ENCODE results near the gene TSPYL4.

- TF ChIP-seq EZH2 (IDR thresholded peaks at IDR 0.05; ENCODE audit: borderline replicate concordance, low read depth, low read length, severe bottlenecking) (no peak), CTCF (IDR thresholded peaks at IDR 0.05; ENCODE audit: extremely low read depth in 1 of 2, insufficient read depth in 1 of 2, low read depth in 1 of 2, low read length in 2 of 2) (no peak), POLR2A (IDR thresholded peaks at IDR 0.05; ENCODE audit: low read depth, low read length) (no peak), POLR2AphosphoS5 (IDR thresholded peaks at IDR 0.05; ENCODE audit: insufficient read depth, low read depth, low read length) (no peak), MYC (IDR thresholded peaks at IDR 0.05; ENCODE audit: low read depth, low read length) (no peak), JUN (IDR thresholded peaks at IDR 0.05; ENCODE audit: borderline replicate concordance, insufficient read depth, insufficient read length, low read depth) (no peak)
Measured at GRCh38 chr6:116215414-116215813, 38.5 kb downstream of the TSPYL4 start.

Measured in endothelial cell of umbilical vein (primary cell).